HepG2 (cell line): Measurements from ENCODE around the gene COX4I1. TPM values are rescaled to one million over a fixed set of nuclear protein-coding genes. Genes with fewer than 3 reads are reported as not detected.
A peak's percentile ranks its signal among the peaks of the same experiment; 100 is the strongest.

ENCODE experiments used
- ATAC-seq: fragments of 200-7000 bp; cut with Tn5 transposase; 3 replicates; pipeline ENCODE4 v1.9.1; 2020; ENCODE audit warnings: mild to moderate bottlenecking, moderate library complexity
- BruUV-seq: library from RNA; stranded (reverse); fragments of 400-500 nt; replicated peaks from 2 replicates; lab custom pipeline; 2021; lab: Mats Ljungman, UMichigan
- CTCF ChIA-PET: fragments of 300-600 bp; formaldehyde crosslinking; extraction: SDS; loops from one replicate; lab custom pipeline; 2021; ENCODE audit warnings: low total read pairs, inconsistent platforms, low intra/inter-chr PET ratio; lab: Yijun Ruan, JAX
- POLR2A ChIA-PET: fragments of 350-600 bp; sonication (Branson Sonifier 250); formaldehyde crosslinking; loops from one replicate; lab custom pipeline; 2020; ENCODE audit warnings: antibody characterized with exemption, inconsistent platforms; lab: Yijun Ruan, JAX
- DNase-seq: peaks from one replicate; pipeline ENCODE4 v3.0.0-alpha.2; 2015; ENCODE audit warnings: low spot score
- FAIRE-seq: peaks from 3 replicates; lab custom pipeline; 2011; peaks lifted over from hg19 to GRCh38; lab: Jason Lieb, UNC
- H2AFZ ChIP-seq: one replicate; pipeline ENCODE4 v1.6.1; 2011; ENCODE audit warnings: low read length, inconsistent platforms
- H3K27ac ChIP-seq: fragments of 300-600 bp; 3 replicates; pipeline ENCODE4 v1.8.0; 2011; ENCODE audit warnings: mixed run types, mild to moderate bottlenecking, mixed read lengths, low read length, inconsistent platforms; ENCODE audit not compliant: insufficient read depth; ENCODE audit errors: extremely low read length
- H3K27me3 ChIP-seq, 2 experiments: fragments of 200-600 bp in 1 of 2; 2 replicates in 1 of 2; 3 replicates in 1 of 2; pipeline versions ENCODE4 v1.6.0 to v1.8.0; 2011; ENCODE audit warnings: low read length in 2 of 2, mild to moderate bottlenecking in 2 of 2, moderate library complexity in 2 of 2, inconsistent platforms in 1 of 2; ENCODE audit not compliant: insufficient read depth in 2 of 2, control insufficient read depth in 1 of 2
- H3K36me3 ChIP-seq, 2 experiments: fragments of 200-600 bp in 1 of 2; replicated peaks in 1 of 2; 2 replicates in 1 of 2; 3 replicates in 1 of 2; pipeline versions ENCODE4 v1.5.1 to v1.8.0; 2011; ENCODE audit warnings: low read length in 2 of 2, inconsistent platforms in 1 of 2; ENCODE audit not compliant: insufficient read depth in 2 of 2, control insufficient read depth in 1 of 2
- H3K4me1 ChIP-seq: 2 replicates; pipeline ENCODE4 v1.5.1; 2012; ENCODE audit warnings: low read length, inconsistent platforms; ENCODE audit not compliant: insufficient read depth
- H3K4me2 ChIP-seq: 2 replicates; pipeline ENCODE4 v1.6.0; 2011; ENCODE audit warnings: low read depth, low read length, inconsistent platforms
- H3K4me3 ChIP-seq, 3 experiments: fragments of 200-600 bp in 1 of 3; sonication (generic), shearing (Covaris generic) in 1 of 3; replicated peaks in 1 of 3; 2 replicates each; pipeline ENCODE4 v1.5.1; 2011 to 2016; ENCODE audit warnings: low read length in 3 of 3, inconsistent platforms in 2 of 3, low read depth in 2 of 3, mild to moderate bottlenecking in 2 of 3, control low read depth in 1 of 3, mixed read lengths in 1 of 3; ENCODE audit not compliant: insufficient read depth in 1 of 3
- H3K79me2 ChIP-seq: one replicate; pipeline ENCODE4 v1.6.1; 2011; ENCODE audit warnings: low read length, inconsistent platforms; ENCODE audit not compliant: insufficient read depth
- H3K9ac ChIP-seq: 2 replicates; pipeline ENCODE4 v1.6.0; 2011; ENCODE audit warnings: mild to moderate bottlenecking, low read depth, low read length, inconsistent platforms; ENCODE audit not compliant: insufficient read depth
- H3K9me3 ChIP-seq: 2 replicates; pipeline ENCODE4 v1.5.1; 2012; ENCODE audit warnings: mild to moderate bottlenecking, low read length
- H4K20me1 ChIP-seq: 2 replicates; pipeline ENCODE4 v1.6.0; 2011; ENCODE audit warnings: inconsistent platforms, mild to moderate bottlenecking, low read length, moderate library complexity; ENCODE audit not compliant: insufficient read depth
- CC2D1A ChIP-seq: sonication (generic); formaldehyde crosslinking; IDR thresholded peaks from 2 replicates; pipeline ENCODE4 v1.8.1; 2023; ENCODE audit warnings: mild to moderate bottlenecking, missing genetic modification reagents
- ELK4 ChIP-seq: sonication (generic); formaldehyde crosslinking; IDR thresholded peaks from 2 replicates; pipeline ENCODE4 v1.9.0; 2021; ENCODE audit warnings: missing genetic modification reagents, borderline replicate concordance
- JUNB ChIP-seq: sonication (generic); formaldehyde crosslinking; IDR thresholded peaks from 2 replicates; pipeline ENCODE4 v1.8.0; 2022; ENCODE audit warnings: missing genetic modification reagents, mild to moderate bottlenecking, borderline replicate concordance
- KDM4B ChIP-seq: sonication (generic); formaldehyde crosslinking; IDR thresholded peaks from 2 replicates; pipeline ENCODE4 v1.4.0; 2020; ENCODE audit warnings: missing genetic modification reagents
- MNT ChIP-seq: fragments of 450-650 bp; IDR thresholded peaks from 2 replicates; pipeline ENCODE4 v1.6.1; 2016
- MYC ChIP-seq: sonication (generic); formaldehyde crosslinking; IDR thresholded peaks from 2 replicates; pipeline ENCODE4 v1.9.0; 2021; ENCODE audit warnings: missing genetic modification reagents, borderline replicate concordance
- PAF1 ChIP-seq: IDR thresholded peaks from 2 replicates; pipeline ENCODE4 v1.6.1; 2016; ENCODE audit warnings: missing genetic modification reagents, missing compliant biosample characterization
- PRMT3 ChIP-seq: sonication (generic); formaldehyde crosslinking; IDR thresholded peaks from 2 replicates; pipeline ENCODE4 v1.8.1; 2022; ENCODE audit warnings: low read depth, mild to moderate bottlenecking, moderate library complexity, missing genetic modification reagents, borderline replicate concordance
- RFX1 ChIP-seq: fragments of 450-650 bp; IDR thresholded peaks from 2 replicates; pipeline ENCODE4 v1.6.1; 2017
- SMC3 ChIP-seq: IDR thresholded peaks from 2 replicates; pipeline ENCODE4 v1.6.1; 2011; ENCODE audit warnings: low read length, improper control_type of control experiment
- ZNF431 ChIP-seq: sonication (generic); formaldehyde crosslinking; IDR thresholded peaks from 2 replicates; pipeline ENCODE4 v1.9.0; 2022; ENCODE audit warnings: missing genetic modification reagents, low read depth, mild to moderate bottlenecking, borderline replicate concordance
- ZNF468 ChIP-seq: sonication (generic); formaldehyde crosslinking; IDR thresholded peaks from 2 replicates; pipeline ENCODE4 v1.8.0; 2022; ENCODE audit warnings: mild to moderate bottlenecking, moderate library complexity, missing genetic modification reagents
- WGBS: methylation state at CpG from one replicate; pipeline ENCODE4 v1.1.6; 2017; ENCODE audit warnings: low lambda C conversion rate; 5-methylcytosine and 5-hydroxymethylcytosine counted together
- in situ Hi-C: cut with HindIII; loops from 2 replicates; pipeline ENCODE4 v1.10.0; 2017; ENCODE audit warnings: low pct_unique_long_range_greater_than_20kb; ENCODE audit not compliant: extremely low pct_ligation_motif_present
- intact Hi-C: fragments of 100-400 bp; cut with micrococcal nuclease; formaldehyde crosslinking; loops from one replicate; pipeline ENCODE4 v1.10.0; 2022; ENCODE audit not compliant: unreplicated experiment
- polyA plus RNA-seq, 8 experiments: library from polyadenylated mRNA; depleted of rRNA in 3 of 8; stranded (reverse) in 7 of 8; unstranded in 1 of 8; fragments of >200 nt; fragmentation: Illumina TruSeq in 4 of 8; extraction: Trizol in 4 of 8; gene quantifications; 2 replicates each; pipeline versions ENCODE4 v1.2.1 to v1.2.3, GENCODE V29; 2011 to 2016; ENCODE audit warnings: low read depth in 4 of 8, missing spikeins in 1 of 8, mixed read lengths in 1 of 8; ENCODE audit not compliant: insufficient read depth in 1 of 8
- total RNA-seq, 5 experiments: library from RNA; depleted of rRNA; stranded (reverse); fragments of >200 nt; fragmentation: Illumina TruSeq; extraction: Trizol; gene quantifications; 2 replicates each; pipeline ENCODE4 v1.2.3, GENCODE V29; 2016; ENCODE audit warnings: low read depth in 1 of 5

Gene COX4I1
- total and polyA plus RNA-seq, 2 of the 13 experiments (the other 11 are each of a cell fraction or from before 2014, with no cell fraction given), result 658 to 902 TPM

GRCh38 chr16:85833219-85833920 lies 33.9 kb downstream of the COX4I1 start:
- H3K4me3 ChIP-seq, result no peak overlapping the region
- H2AFZ ChIP-seq, result no peak overlapping the region
- no peaks in the 10 kb centered on the region for H3K9me3 ChIP-seq
- no peaks in the 10 kb centered on the region for H3K79me2 ChIP-seq
- FAIRE-seq (no peak), DNase-seq (no peak)
- in situ Hi-C loops, result no loop called here
- no TSS peak for BruUV-seq
- H3K27ac ChIP-seq, result no peak overlapping the region
- WGBS, result 61% methylated on average over 21 of the region's 22 CpGs
- CTCF ChIA-PET, result no interaction called here
- no peak overlapping the region for H3K9ac ChIP-seq
- no peak for TF ChIP-seq JUNB
- TF ChIP-seq SMC3, result no peak
- no peak for TF ChIP-seq PRMT3 (CRISPR knock-in tag)
- TF ChIP-seq MYC, result 0 out of 2 replicates have a peak, but pooled peaks have one; percentile 16
- peak; percentile 76 for TF ChIP-seq MNT
- no peak for TF ChIP-seq ZNF431 (CRISPR knock-in tag)
- no peak for TF ChIP-seq CC2D1A (CRISPR knock-in tag)
- TF ChIP-seq KDM4B (CRISPR knock-in tag), result no peak
- TF ChIP-seq ZNF468 (CRISPR knock-in tag), result no peak
- no peak for TF ChIP-seq RFX1
- no peak for TF ChIP-seq PAF1 (CRISPR knock-in tag)
- TF ChIP-seq ELK4, result no peak
- TF ChIP-seq, all 625 proteins: peak for 2
- POLR2A ChIA-PET, result no interaction called here
- no peak for ATAC-seq
- peaks cover 14 to 51% of the 10 kb centered on the region in 2 experiments; a peak in 4 of 5 replicates for H3K27me3 ChIP-seq
- no peaks in the 10 kb centered on the region for H3K4me1 ChIP-seq
- H3K4me2 ChIP-seq, result no peak overlapping the region
- H3K36me3 ChIP-seq, result no peaks in the 10 kb centered on the region
- H4K20me1 ChIP-seq, result no peaks in the 10 kb centered on the region
- intact Hi-C loops, result no loop called here
